SK-N-SH (cell line): Measurements from ENCODE around the gene OR6C74. TPM values are rescaled to one million over a fixed set of nuclear protein-coding genes. Genes with fewer than 3 reads are reported as not detected.

Experiments used
- CTCF ChIA-PET: fragments of 300-600, 350-600 bp; formaldehyde crosslinking; extraction: SDS; loops from one replicate; lab custom pipeline; 2021; lab: Yijun Ruan, JAX
- POLR2A ChIA-PET: fragments of 350-600 bp; sonication (Branson Sonifier 250); formaldehyde crosslinking; extraction: SDS; loops from one replicate; lab custom pipeline; 2020; ENCODE audit warnings: antibody characterized with exemption, inconsistent platforms; lab: Yijun Ruan, JAX
- DNase-seq: peaks from one replicate; pipeline ENCODE4 v3.0.0; 2012
- H2AFZ ChIP-seq: fragments of 200-600 bp; sonication (generic); 2 replicates; pipeline ENCODE4 v1.8.1; 2016; ENCODE audit warnings: antibody characterized with exemption, mild to moderate bottlenecking, low read depth
- H3F3A ChIP-seq: fragments of 200-600 bp; sonication (generic); replicated peaks from 2 replicates; pipeline ENCODE3; 2016; ENCODE audit warnings: antibody characterized with exemption, mild to moderate bottlenecking; ENCODE audit not compliant: insufficient read depth
- H3K27ac ChIP-seq, 2 experiments: fragments of 200-500 bp in 1 of 2; fragments of 200-600 bp in 1 of 2; sonication (Bioruptor generic) in 1 of 2; sonication (generic), shearing (Covaris generic) in 1 of 2; 2 replicates each; pipeline versions ENCODE4 v1.5.1 to v1.6.1; 2014 to 2016; ENCODE audit warnings: low read depth in 2 of 2, inconsistent platforms in 1 of 2, low read length in 1 of 2, mild to moderate bottlenecking in 1 of 2, mixed read lengths in 1 of 2
- H3K27me3 ChIP-seq: fragments of 200-600 bp; sonication (generic), shearing (Covaris generic); 2 replicates; pipeline ENCODE4 v1.6.1; 2016; ENCODE audit warnings: mixed run types; ENCODE audit not compliant: insufficient read depth
- H3K36me3 ChIP-seq, 2 experiments: fragments of 200-500 bp in 1 of 2; fragments of 200-600 bp in 1 of 2; sonication (Bioruptor generic) in 1 of 2; sonication (generic) in 1 of 2; replicated peaks in 1 of 2; 2 replicates each; pipeline versions ENCODE3 to v1.5.1; 2014 to 2016; ENCODE audit warnings: low read length in 1 of 2, mild to moderate bottlenecking in 1 of 2; ENCODE audit not compliant: insufficient read depth in 2 of 2, control insufficient read depth in 1 of 2
- H3K4me1 ChIP-seq, 2 experiments: fragments of 200-500 bp in 1 of 2; fragments of 200-600 bp in 1 of 2; sonication (Bioruptor generic) in 1 of 2; sonication (generic), shearing (Covaris generic) in 1 of 2; 2 replicates each; pipeline versions ENCODE4 v1.5.1 to v1.6.1; 2014 to 2016; ENCODE audit warnings: low read depth in 1 of 2, low read length in 1 of 2, mixed run types in 1 of 2; ENCODE audit not compliant: insufficient read depth in 2 of 2, control insufficient read depth in 1 of 2
- H3K4me2 ChIP-seq: fragments of 200-600 bp; sonication (generic), shearing (Covaris generic); 2 replicates; pipeline ENCODE4 v1.6.1; 2017; ENCODE audit warnings: mixed run types
- H3K4me3 ChIP-seq, 2 experiments: fragments of 200-500 bp in 1 of 2; fragments of 200-600 bp in 1 of 2; sonication (Bioruptor generic) in 1 of 2; sonication (generic), shearing (Covaris generic) in 1 of 2; 2 replicates each; pipeline versions ENCODE4 v1.5.1 to v1.8.1; 2014 to 2016; ENCODE audit warnings: low read depth in 2 of 2, inconsistent platforms in 1 of 2, low read length in 1 of 2, mild to moderate bottlenecking in 1 of 2, mixed read lengths in 1 of 2, moderate library complexity in 1 of 2
- H3K79me2 ChIP-seq: fragments of 200-600 bp; sonication (generic); 2 replicates; pipeline ENCODE4 v1.8.1; 2017; ENCODE audit warnings: mild to moderate bottlenecking; ENCODE audit not compliant: insufficient read depth
- H3K9ac ChIP-seq: fragments of 200-600 bp; sonication (generic); 2 replicates; pipeline ENCODE4 v1.6.1; 2017; ENCODE audit warnings: mixed run types
- H3K9me2 ChIP-seq: fragments of 200-600 bp; sonication (generic); 2 replicates; pipeline ENCODE4 v1.6.1; 2017; ENCODE audit warnings: mixed run types
- H3K9me3 ChIP-seq: fragments of 200-600 bp; sonication (generic); 2 replicates; pipeline ENCODE4 v1.6.1; 2017; ENCODE audit warnings: mixed run types, mild to moderate bottlenecking, moderate library complexity
- H4K20me1 ChIP-seq: fragments of 200-600 bp; sonication (generic); 2 replicates; pipeline ENCODE4 v1.6.1; 2017; ENCODE audit warnings: mild to moderate bottlenecking, mixed run types; ENCODE audit not compliant: insufficient read depth
- GABPA ChIP-seq: IDR thresholded peaks from 2 replicates; pipeline ENCODE4 v1.4.0; 2012; ENCODE audit warnings: low read depth, mild to moderate bottlenecking
- SMC3 ChIP-seq: IDR thresholded peaks from 2 replicates; pipeline ENCODE4 v1.6.1; 2012; ENCODE audit warnings: low read depth, low read length, improper control_type of control experiment
- WGBS: methylation state at CpG from one replicate; pipeline ENCODE4 v1.1.6; 2017; ENCODE audit warnings: low lambda C conversion rate; 5-methylcytosine and 5-hydroxymethylcytosine counted together
- polyA plus RNA-seq, 3 experiments: library from polyadenylated mRNA; depleted of rRNA; stranded (reverse); fragments of >200 nt; gene quantifications; 2 replicates each; pipeline ENCODE4 v1.2.3, GENCODE V29; 2012
- TF ChIP-seq, protein P1 (sequence below): IDR thresholded peaks from 2 replicates; pipeline ENCODE4; 2012

The OR6C74 gene
- polyA plus RNA-seq, 1 of the 3 experiments (the other 2 are of a cell fraction) = not detected

DNA sequence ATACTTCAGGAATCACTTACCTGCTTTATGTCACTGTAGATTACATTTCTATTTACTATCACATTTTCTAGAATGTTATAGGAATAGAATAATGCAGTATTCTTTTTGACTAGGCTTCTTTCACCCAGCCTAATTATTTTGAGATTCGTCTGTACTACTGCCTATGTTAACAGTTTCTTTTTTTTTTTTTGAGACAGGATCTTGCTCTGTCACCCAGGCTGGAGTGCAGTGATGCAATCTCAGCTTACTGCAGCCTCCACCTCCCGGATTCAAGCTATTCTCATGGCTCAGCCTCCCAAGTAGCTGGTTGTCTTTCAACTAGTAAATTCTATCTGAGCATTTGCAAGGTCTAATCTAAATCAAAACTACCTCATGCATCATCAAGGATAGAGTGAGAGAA, 45.6 kb downstream of the OR6C74 start:
- TF ChIP-seq SMC3 (no peak), GABPA (no peak)
- TF ChIP-seq, protein P1, sequence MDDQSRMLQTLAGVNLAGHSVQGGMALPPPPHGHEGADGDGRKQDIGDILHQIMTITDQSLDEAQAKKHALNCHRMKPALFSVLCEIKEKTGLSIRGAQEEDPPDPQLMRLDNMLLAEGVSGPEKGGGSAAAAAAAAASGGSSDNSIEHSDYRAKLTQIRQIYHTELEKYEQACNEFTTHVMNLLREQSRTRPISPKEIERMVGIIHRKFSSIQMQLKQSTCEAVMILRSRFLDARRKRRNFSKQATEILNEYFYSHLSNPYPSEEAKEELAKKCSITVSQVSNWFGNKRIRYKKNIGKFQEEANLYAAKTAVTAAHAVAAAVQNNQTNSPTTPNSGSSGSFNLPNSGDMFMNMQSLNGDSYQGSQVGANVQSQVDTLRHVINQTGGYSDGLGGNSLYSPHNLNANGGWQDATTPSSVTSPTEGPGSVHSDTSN = no peak
- no peaks in the 10 kb centered on the region for H3K27me3 ChIP-seq
- no peaks in the 10 kb centered on the region for H3K9me2 ChIP-seq
- H3K9me3 ChIP-seq = no peaks in the 10 kb centered on the region
- no peak for DNase-seq
- H3K9ac ChIP-seq = no peak overlapping the region
- no peak overlapping the region for H3K4me3 ChIP-seq
- no peaks in the 10 kb centered on the region for H4K20me1 ChIP-seq
- no peaks in the 10 kb centered on the region for H3K79me2 ChIP-seq
- H3K36me3 ChIP-seq = no peaks in the 10 kb centered on the region
- H2AFZ ChIP-seq = no peak overlapping the region
- WGBS = 1% methylated on average over 2 of the region's 2 CpGs
- CTCF ChIA-PET = no interaction called here
- no peaks in the 10 kb centered on the region for H3K4me1 ChIP-seq
- H3K27ac ChIP-seq = no peak overlapping the region
- no peaks in the 10 kb centered on the region for H3F3A ChIP-seq
- POLR2A ChIA-PET = no interaction called here
- no peak overlapping the region for H3K4me2 ChIP-seq

Other genes with a start within 250 kb of the OR6C74 start
- gene NEUROD4, start 224.6 kb upstream of the OR6C74 start, polyA plus RNA-seq (2012; rRNA removed) = not detected in 2 replicates
- not detected in 2 replicates for gene OR9K2, start 118.2 kb upstream of the OR6C74 start, polyA plus RNA-seq (2012; rRNA removed)
- gene OR10A7, start 23.6 kb upstream of the OR6C74 start, polyA plus RNA-seq (2012; rRNA removed) = not detected in 2 replicates
- gene OR6C6, start 52.0 kb downstream of the OR6C74 start, polyA plus RNA-seq (2012; rRNA removed) = not detected in 2 replicates
- not detected in 2 replicates for gene OR6C1, start 69.7 kb downstream of the OR6C74 start, polyA plus RNA-seq (2012; rRNA removed)
- not detected in 2 replicates for gene OR6C3, start 86.1 kb downstream of the OR6C74 start, polyA plus RNA-seq (2012; rRNA removed)
- not detected in 2 replicates for gene OR6C75, start 118.4 kb downstream of the OR6C74 start, polyA plus RNA-seq (2012; rRNA removed)
- not detected in 2 replicates for gene OR6C65, start 155.9 kb downstream of the OR6C74 start, polyA plus RNA-seq (2012; rRNA removed)
- not detected in 2 replicates for gene OR6C76, start 181.6 kb downstream of the OR6C74 start, polyA plus RNA-seq (2012; rRNA removed)
- gene OR6C2, start 199.5 kb downstream of the OR6C74 start, polyA plus RNA-seq (2012; rRNA removed) = not detected in 2 replicates
- gene OR6C70, start 225.5 kb downstream of the OR6C74 start, polyA plus RNA-seq (2012; rRNA removed) = not detected in 2 replicates
- gene OR6C68, start 247.8 kb downstream of the OR6C74 start, polyA plus RNA-seq (2012; rRNA removed) = not detected in 2 replicates